B cell (primary cell): ENCODE measurements around the gene STARD3NL.

Experiments
- CTCF ChIP-seq: fragments of 200-600 bp; IDR thresholded peaks from one replicate; pipeline ENCODE4 v1.8.0; 2022; ENCODE audit warnings: antibody characterized with exemption, mild to moderate bottlenecking
- EZH2 ChIP-seq: IDR thresholded peaks from 2 replicates; pipeline ENCODE4 v1.6.1; 2012; ENCODE audit warnings: borderline replicate concordance, low read depth, mild to moderate bottlenecking, moderate library complexity, low read length; ENCODE audit not compliant: insufficient read depth, poor library complexity, severe bottlenecking

- TF ChIP-seq CTCF (no peak), EZH2 (no peak)
Observed at GRCh38 chr7:38199782-38200181, 21.7 kb downstream of the STARD3NL start.
